ENCODE measurements around the gene SCARB2. TPM values are rescaled to one million over a fixed set of nuclear protein-coding genes. Genes with fewer than 3 reads are reported as not detected.

The SCARB2 gene
- 400 and 412 TPM in 2 replicates for total RNA-seq

GRCh38 chr4:76213415-76214176 is at the start of gene SCARB2:
Gene SCARB2 (minus strand): TSS chr4:76213824. CDS start chr4:76213543, 281 bp downstream.

GRCh38 chr4:76251441-76252270 is 38.0 kb upstream of the SCARB2 start, which contains the start of gene FAM47E:
Gene FAM47E (plus strand): TSS chr4:76251721. CDS start chr4:76251747, 26 bp downstream.

GRCh38 chr4:76148142-76148865 is 65.3 kb downstream of the SCARB2 start, which contains the start of gene NUP54:
Gene NUP54 (minus strand): TSS chr4:76148397. CDS start chr4:76148374, 23 bp downstream.

Other genes with a start within 250 kb of the SCARB2 start
- 27.2 and 34.3 TPM in 2 replicates for gene SDAD1, start 222.9 kb downstream of the SCARB2 start, total RNA-seq
- gene CXCL9, start 206.3 kb downstream of the SCARB2 start, total RNA-seq, result not detected in 2 replicates
- not detected in 2 replicates for gene CXCL10, start 190.3 kb downstream of the SCARB2 start, total RNA-seq
- not detected in 2 replicates for gene CXCL11, start 177.8 kb downstream of the SCARB2 start, total RNA-seq
- gene ART3, start 139.1 kb downstream of the SCARB2 start, total RNA-seq, result not detected in 2 replicates
- 40.3 and 47.8 TPM in 2 replicates for gene NUP54, start 65.4 kb downstream of the SCARB2 start, total RNA-seq
- gene FAM47E, start 37.9 kb upstream of the SCARB2 start, total RNA-seq, result 0.59 and 1.2 TPM in 2 replicates
- gene STBD1, start 92.9 kb upstream of the SCARB2 start, total RNA-seq, result 9.8 and 11.1 TPM in 2 replicates
- 0.59 and 1.2 TPM in 2 replicates for gene CCDC158, start 207.3 kb upstream of the SCARB2 start, total RNA-seq
- gene SHROOM3, start 221.4 kb upstream of the SCARB2 start, total RNA-seq, result 12.6 and 13.7 TPM in 2 replicates

Measured in smooth muscle cell of the pulmonary artery (primary cell).